Astrocyte of the spinal cord (primary cell): ENCODE measurements around the gene TREML2.
"Not testable (repeated sequence)": the region's sequence is repeated elsewhere in the genome, so short reads cannot be mapped to it uniquely, and the experiment has no call there.

ENCODE experiments used
- DNase-seq: peaks from one replicate; pipeline ENCODE4 v3.0.0; 2011; ENCODE audit warnings: low read depth, low spot score
- H3K4me3 ChIP-seq: 2 replicates; pipeline ENCODE4 v1.5.1; 2011; ENCODE audit warnings: low read depth, mild to moderate bottlenecking, low read length, moderate library complexity
- in situ Hi-C: cut with HindIII; loops from 2 replicates; pipeline ENCODE4 v1.10.0; 2017; ENCODE audit warnings: low sequenced_read_pairs
- TF ChIP-seq, protein P1 (sequence below): IDR thresholded peaks from 2 replicates; pipeline ENCODE4 v1.5.1; 2012; ENCODE audit warnings: low read depth, mild to moderate bottlenecking, low read length, inconsistent platforms

Gene TREML2

GRCh38 chr6:41197234-41197633 lies 3.7 kb downstream of the TREML2 start:
- no peak overlapping the region for H3K4me3 ChIP-seq
- in situ Hi-C loops, result no loop called here
- no peak for DNase-seq
- TF ChIP-seq, protein P1, sequence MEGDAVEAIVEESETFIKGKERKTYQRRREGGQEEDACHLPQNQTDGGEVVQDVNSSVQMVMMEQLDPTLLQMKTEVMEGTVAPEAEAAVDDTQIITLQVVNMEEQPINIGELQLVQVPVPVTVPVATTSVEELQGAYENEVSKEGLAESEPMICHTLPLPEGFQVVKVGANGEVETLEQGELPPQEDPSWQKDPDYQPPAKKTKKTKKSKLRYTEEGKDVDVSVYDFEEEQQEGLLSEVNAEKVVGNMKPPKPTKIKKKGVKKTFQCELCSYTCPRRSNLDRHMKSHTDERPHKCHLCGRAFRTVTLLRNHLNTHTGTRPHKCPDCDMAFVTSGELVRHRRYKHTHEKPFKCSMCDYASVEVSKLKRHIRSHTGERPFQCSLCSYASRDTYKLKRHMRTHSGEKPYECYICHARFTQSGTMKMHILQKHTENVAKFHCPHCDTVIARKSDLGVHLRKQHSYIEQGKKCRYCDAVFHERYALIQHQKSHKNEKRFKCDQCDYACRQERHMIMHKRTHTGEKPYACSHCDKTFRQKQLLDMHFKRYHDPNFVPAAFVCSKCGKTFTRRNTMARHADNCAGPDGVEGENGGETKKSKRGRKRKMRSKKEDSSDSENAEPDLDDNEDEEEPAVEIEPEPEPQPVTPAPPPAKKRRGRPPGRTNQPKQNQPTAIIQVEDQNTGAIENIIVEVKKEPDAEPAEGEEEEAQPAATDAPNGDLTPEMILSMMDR, result no peak

GRCh38 chr6:41194386-41194785 lies 6.6 kb downstream of the TREML2 start:
- no peak overlapping the region for H3K4me3 ChIP-seq
- in situ Hi-C loops, result no loop called here
- TF ChIP-seq, protein P1, result no peak
- no peak for DNase-seq

GRCh38 chr6:41193884-41194283 lies 7.1 kb downstream of the TREML2 start:
- in situ Hi-C loops, result no loop called here
- H3K4me3 ChIP-seq, result no peak overlapping the region
- TF ChIP-seq, protein P1, result no peak
- no peak for DNase-seq

GRCh38 chr6:41193171-41193734 lies 7.7 kb downstream of the TREML2 start:
- in situ Hi-C loops, result no loop called here
- TF ChIP-seq, protein P1, result no peak
- no peak for DNase-seq
- no peak overlapping the region for H3K4me3 ChIP-seq

DNA sequence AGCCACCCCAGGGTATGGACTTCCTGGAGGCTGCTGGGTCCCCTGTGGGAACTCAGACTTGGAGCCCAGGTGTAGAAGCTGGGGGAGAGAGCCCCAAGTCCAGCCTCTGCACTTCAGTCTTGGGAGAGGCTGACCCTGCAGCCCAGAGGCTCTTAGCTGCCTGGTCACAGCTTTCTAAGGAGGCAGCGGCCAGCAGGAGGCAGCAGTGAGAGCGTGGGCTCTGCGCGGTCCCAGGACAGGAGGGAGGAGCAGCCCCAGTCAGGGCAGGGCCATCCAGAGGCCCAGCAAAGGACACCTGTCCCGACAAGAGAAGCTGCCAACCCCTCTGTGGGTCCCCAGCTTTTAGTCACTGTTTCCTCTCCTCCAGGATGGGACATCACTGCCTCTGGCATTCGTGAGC lies 9.4 kb downstream of the TREML2 start:
- in situ Hi-C loops, result no loop called here
- TF ChIP-seq, protein P1, result peak; percentile 33
- DNase-seq, result no peak
- no peak overlapping the region for H3K4me3 ChIP-seq

DNA sequence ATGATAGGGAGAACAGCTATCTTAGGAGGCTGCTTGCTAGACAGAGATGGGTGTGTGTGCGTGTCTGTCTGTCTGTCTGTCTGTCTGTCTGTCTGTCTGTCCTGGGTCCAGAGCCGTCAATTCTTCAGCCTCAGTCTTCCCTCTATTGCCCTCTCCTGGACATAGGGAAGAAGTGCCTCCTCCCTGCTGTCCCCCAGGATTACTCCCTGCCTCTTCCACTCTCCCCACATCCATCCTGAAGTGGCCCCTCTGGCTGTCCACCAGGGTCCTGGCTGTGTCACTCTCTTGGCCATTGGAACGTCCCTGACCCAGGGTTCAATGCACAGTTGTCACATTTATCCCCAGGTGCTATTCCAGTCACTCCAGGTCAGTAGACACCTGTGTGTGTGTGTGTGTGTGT lies 10.2 kb downstream of the TREML2 start:
- no peak overlapping the region for H3K4me3 ChIP-seq
- TF ChIP-seq, protein P1, result no peak
- DNase-seq, result no peak
- in situ Hi-C loops, result no loop called here

DNA sequence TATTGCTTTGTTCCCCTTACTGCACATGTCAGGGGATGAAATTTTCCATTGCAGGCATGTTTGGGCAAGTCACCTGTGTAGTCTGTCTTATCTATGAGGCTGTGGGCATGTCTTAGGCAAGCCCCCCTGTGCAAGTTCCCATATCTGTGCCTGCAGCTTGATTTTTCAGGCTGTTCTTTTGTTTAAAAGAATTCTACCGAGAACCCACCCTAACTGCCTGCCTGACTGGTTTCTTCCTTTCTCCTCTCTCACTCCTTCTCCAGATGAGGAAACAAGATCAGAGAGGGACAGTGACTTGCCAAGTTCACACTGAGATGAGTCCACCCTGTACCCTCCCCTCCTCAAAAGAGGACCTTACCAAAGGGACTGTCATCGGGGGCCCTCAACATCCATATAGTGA lies 11.0 kb downstream of the TREML2 start:
- no peak for DNase-seq
- H3K4me3 ChIP-seq, result no peak overlapping the region
- in situ Hi-C loops, result no loop called here
- TF ChIP-seq, protein P1, result no peak

DNA sequence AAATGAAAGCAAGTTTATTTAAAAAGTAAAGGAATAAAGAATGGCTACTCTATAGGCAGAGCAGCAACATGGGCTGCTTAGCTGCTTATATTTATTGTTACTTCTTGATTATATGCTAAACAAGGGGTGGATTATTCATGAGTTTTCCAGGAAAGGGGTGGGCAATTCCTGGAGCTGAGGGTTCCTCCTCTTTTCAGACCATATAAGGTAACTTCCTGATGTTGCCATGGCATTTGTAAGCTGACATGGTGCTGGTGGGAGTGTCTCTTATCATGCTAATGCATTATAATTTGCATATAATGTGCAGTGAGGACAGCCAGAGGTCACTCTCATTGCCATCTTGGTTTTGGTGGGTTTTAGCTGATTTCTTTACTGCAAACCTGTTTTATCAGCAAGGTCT lies 11.9 kb downstream of the TREML2 start:
- DNase-seq, in situ Hi-C loops, H3K4me3 ChIP-seq: not testable (repeated sequence)
